ENCODE results near the gene ADAMTS12.

ADAMTS12 gene

GRCh38 chr5:33745101-33745770 lies 146.6 kb downstream of the ADAMTS12 start:
- TF ChIP-seq TAF1 (IDR thresholded peaks at IDR 0.05; ENCODE audit: borderline replicate concordance, insufficient read depth, low read length) (no peak), REST (IDR thresholded peaks at IDR 0.05; ENCODE audit: insufficient read depth in 1 of 2, low read depth in 2 of 2, low read length in 2 of 2) (no peak), POLR2AphosphoS5 (IDR thresholded peaks at IDR 0.05; ENCODE audit: low read depth, low read length) (no peak), SIN3A (IDR thresholded peaks at IDR 0.05; ENCODE audit: borderline replicate concordance, insufficient read depth, low read length) (no peak), FOXP2 (optimal IDR thresholded peaks at IDR 0.05; ENCODE audit: borderline replicate concordance, extremely low read depth, extremely low read length, insufficient read depth) (no peak)

GRCh38 chr5:33743099-33743498 lies 148.7 kb downstream of the ADAMTS12 start:
- TF ChIP-seq FOXP2 (optimal IDR thresholded peaks at IDR 0.05; ENCODE audit: borderline replicate concordance, extremely low read depth, extremely low read length, insufficient read depth) = no peak
- TF ChIP-seq TAF1 (IDR thresholded peaks at IDR 0.05; ENCODE audit: borderline replicate concordance, insufficient read depth, low read length) = no peak
- TF ChIP-seq POLR2AphosphoS5 (IDR thresholded peaks at IDR 0.05; ENCODE audit: low read depth, low read length) = no peak
- TF ChIP-seq REST (IDR thresholded peaks at IDR 0.05; ENCODE audit: insufficient read depth in 1 of 2, low read depth in 2 of 2, low read length in 2 of 2) = no peak
- no peak for TF ChIP-seq SIN3A (IDR thresholded peaks at IDR 0.05; ENCODE audit: borderline replicate concordance, insufficient read depth, low read length)

GRCh38 chr5:33742181-33742580 lies 149.6 kb downstream of the ADAMTS12 start:
- TF ChIP-seq FOXP2 (optimal IDR thresholded peaks at IDR 0.05; ENCODE audit: borderline replicate concordance, extremely low read depth, extremely low read length, insufficient read depth) (no peak), SIN3A (IDR thresholded peaks at IDR 0.05; ENCODE audit: borderline replicate concordance, insufficient read depth, low read length) (no peak), POLR2AphosphoS5 (IDR thresholded peaks at IDR 0.05; ENCODE audit: low read depth, low read length) (no peak), REST (IDR thresholded peaks at IDR 0.05; ENCODE audit: insufficient read depth in 1 of 2, low read depth in 2 of 2, low read length in 2 of 2) (no peak), TAF1 (IDR thresholded peaks at IDR 0.05; ENCODE audit: borderline replicate concordance, insufficient read depth, low read length) (no peak)

DNA sequence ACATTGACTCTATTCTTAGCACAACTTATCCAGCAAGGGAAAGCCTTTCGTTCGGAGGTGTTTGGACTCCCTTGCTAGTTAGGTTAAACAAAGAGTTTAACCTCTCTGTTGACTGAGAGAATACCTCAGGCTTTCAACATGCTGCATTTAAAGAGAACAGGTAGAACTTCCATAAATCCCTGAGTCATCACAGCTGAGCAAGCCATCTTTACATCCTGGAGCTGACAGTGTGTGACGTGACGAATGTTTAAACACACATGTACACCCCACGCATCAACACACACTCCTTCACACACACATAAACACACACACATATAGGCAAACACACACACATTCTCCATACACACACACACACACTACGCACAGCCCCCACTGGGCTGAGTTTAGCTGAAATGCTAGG lies 152.8 kb downstream of the ADAMTS12 start:
- TF ChIP-seq TAF1 (IDR thresholded peaks at IDR 0.05; ENCODE audit: borderline replicate concordance, insufficient read depth, low read length) = no peak
- no peak for TF ChIP-seq REST (IDR thresholded peaks at IDR 0.05; ENCODE audit: insufficient read depth in 1 of 2, low read depth in 2 of 2, low read length in 2 of 2)
- no peak for TF ChIP-seq FOXP2 (optimal IDR thresholded peaks at IDR 0.05; ENCODE audit: borderline replicate concordance, extremely low read depth, extremely low read length, insufficient read depth)
- no peak for TF ChIP-seq SIN3A (IDR thresholded peaks at IDR 0.05; ENCODE audit: borderline replicate concordance, insufficient read depth, low read length)
- no peak for TF ChIP-seq POLR2AphosphoS5 (IDR thresholded peaks at IDR 0.05; ENCODE audit: low read depth, low read length)

All from PFSK-1 (cell line).